T-helper 2 cell treated with Interferon-gamma antibody and Interleukin-4, amounts not matched to agents 100 ng/mL and 5 ng/mL, for 36 hours (primary cell): Measurements from ENCODE around the gene ZBTB25. TPM values are rescaled to one million over a fixed set of nuclear protein-coding genes. Genes with fewer than 3 reads are reported as not detected.

Experiments used
- intact Hi-C: fragments of 100-400 bp; cut with micrococcal nuclease; formaldehyde crosslinking; loops from one replicate; pipeline ENCODE4 v1.15.1; 2023
- total RNA-seq: library from RNA; stranded (reverse); gene quantifications from 2 replicates; pipeline ENCODE4 v1.2.3, GENCODE V29; 2022

Gene ZBTB25, protein sequence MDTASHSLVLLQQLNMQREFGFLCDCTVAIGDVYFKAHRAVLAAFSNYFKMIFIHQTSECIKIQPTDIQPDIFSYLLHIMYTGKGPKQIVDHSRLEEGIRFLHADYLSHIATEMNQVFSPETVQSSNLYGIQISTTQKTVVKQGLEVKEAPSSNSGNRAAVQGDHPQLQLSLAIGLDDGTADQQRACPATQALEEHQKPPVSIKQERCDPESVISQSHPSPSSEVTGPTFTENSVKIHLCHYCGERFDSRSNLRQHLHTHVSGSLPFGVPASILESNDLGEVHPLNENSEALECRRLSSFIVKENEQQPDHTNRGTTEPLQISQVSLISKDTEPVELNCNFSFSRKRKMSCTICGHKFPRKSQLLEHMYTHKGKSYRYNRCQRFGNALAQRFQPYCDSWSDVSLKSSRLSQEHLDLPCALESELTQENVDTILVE
- total RNA-seq: 26.6 and 26.9 TPM in 2 replicates

DNA sequence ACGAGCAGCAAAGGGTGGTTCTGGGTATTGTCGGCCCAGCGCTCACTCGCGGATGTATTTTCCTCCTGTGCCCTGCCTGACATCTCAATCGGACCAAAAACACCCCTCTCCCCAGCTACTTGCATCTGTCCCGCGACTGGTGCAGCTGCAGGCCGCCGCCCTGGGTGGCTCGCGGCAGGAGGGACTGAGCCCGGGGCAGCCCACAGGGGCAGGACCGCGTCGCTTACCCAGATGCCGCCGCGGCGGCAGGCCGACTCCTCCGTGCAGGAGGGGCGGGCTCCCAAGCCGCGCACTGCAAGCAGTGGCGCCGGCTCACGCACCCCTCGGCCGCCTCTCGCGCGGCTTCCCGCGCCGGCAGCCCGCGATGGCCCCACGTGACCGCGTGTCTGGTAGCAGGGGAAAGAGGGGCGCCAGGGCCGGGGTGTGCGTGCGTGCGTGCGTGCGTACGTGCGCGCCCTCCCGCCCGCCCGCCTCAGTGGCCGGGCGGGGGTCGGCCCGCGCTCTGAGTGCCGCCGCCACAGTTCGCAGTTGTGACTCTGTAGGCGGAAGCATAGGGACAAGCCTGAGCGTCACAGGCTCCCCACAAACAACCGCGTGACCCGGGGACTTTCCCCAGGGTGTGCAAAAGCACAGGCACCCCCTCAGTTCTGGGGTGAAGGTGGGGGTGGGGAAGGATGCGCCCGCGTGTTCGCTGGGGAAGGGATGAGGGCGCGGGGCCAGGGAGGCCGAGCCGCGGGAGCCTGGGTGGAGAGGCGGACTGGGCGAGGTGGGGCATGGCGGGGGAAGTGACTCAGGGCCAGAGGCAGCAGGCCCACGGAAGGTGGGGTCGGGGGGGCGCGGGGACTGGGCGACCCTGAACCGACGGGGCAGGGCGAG is at the start of gene ZBTB25:
TSS of gene ZBTB25 (minus strand) at position 405 of the 876 bp plus-strand sequence. CDS start 13,305 bp downstream, outside the sequence.
- intact Hi-C loops: loop anchor here (1.0 to 5.0 kb wide), 8 partner anchors 8 to 861 kb away; partner anchors contain the start of genes AKAP5, CHURC1, HSPA2 and MAX

DNA sequence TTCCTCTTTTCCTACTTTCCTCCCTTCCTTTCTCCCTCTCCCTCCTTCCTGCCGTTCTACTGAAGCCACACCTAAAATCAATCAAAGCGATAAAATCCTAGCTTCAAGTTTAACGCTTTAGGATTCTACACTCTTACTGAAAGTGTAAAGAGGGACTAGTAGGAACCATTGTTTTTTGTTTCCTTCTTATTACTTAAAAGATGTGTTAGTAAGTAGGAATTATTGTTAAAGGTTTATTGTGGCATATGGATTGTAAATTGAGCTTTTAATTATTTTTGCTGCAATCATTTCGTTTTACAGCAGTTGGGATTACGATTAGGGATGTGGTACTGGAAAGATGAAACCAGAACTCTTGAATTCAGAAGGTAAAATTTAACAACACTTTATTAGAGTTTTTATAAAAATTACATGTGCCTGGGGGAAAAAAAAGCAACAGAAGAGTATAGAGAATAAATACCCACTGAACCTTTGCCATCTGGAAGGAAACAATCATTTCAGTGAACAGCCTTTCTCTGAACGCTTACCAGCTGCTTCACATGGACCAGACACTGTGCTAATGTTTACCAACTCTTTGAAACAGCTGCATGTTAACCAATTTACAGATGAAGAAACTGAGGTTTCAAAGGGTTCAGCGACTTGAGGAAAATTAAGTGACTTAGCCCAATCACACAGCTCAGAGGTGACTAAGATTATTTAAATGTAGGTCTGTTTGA is 47.1 kb upstream of the ZBTB25 start:
- intact Hi-C loops: no loop called here

- intact Hi-C loops: loop anchor here (1.0 to 10.0 kb wide), 3 partner anchors 9 to 365 kb away; partner anchors contain the start of genes CHURC1 and PLEKHG3
Measured at GRCh38 chr14:64549791-64550620, 46.4 kb upstream of the ZBTB25 start, which contains the start of gene PPP1R36. PPP1R36 (plus strand) TSS chr14:64549961; CDS start chr14:64549998, 37 bp downstream.

- intact Hi-C loops: loop anchor here (1.0 to 10.0 kb wide), 3 partner anchors 8 to 366 kb away; partner anchors contain the start of genes CHURC1 and PLEKHG3
Measured at GRCh38 chr14:64549016-64549415, 45.4 kb upstream of the ZBTB25 start.

DNA sequence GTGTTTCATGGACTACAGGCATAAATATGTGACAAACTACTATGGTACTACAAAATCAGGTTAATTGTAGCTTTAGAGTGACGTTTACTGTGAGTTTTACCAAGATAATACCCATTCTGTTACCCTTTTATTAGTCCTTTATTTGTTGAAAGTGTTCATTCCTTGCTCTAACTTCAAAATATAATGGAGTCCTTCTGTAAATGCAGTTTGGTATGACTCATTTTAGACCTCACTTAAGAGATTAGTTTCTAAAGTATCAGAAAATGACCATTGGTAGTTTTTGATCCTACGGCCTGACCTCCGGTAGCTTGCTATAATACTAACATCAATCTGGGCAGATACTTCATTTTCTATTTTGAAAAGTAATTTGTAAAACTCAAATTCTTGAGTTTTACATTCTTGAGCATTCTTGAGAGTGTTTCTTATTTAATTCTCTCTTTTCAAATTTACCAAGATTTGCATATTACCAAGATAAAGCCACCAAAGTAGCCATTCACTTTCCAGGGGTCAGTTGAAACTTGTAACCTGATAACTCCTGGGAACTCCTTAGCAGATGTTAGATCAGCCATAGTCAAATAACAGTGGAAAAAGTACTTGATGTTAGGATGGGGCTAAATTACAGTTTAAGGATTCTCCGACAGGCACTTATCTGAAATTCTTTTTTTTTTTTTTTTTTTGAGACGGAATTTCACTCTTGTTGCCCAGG is 41.1 kb upstream of the ZBTB25 start:
- intact Hi-C loops: loop anchor here (5.0 to 10.0 kb wide), 5 partner anchors 160 to 558 kb away; partner anchors contain the start of genes CHURC1, FNTB, MAX and PLEKHG3

DNA sequence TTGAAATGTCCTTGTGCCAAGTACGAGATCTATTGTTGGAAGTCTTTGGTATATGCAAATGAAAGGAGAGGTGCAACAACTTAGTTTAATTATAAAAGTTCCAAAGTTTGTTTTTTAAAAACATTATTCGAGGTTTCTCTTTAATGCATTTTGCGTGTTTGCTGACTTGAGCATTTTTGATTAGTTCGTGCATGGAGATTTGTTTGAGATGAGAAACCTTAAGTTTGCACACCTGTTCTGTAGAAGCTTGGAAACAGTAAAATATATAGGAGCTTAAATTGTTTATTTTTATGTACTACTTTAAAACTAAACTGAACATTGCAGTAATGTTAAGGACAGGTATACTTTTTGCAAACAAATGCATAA is 39.2 kb upstream of the ZBTB25 start:
- intact Hi-C loops: loop anchor here (5.0 to 10.0 kb wide), 5 partner anchors 162 to 559 kb away; partner anchors contain the start of genes CHURC1, FNTB, MAX and PLEKHG3

DNA sequence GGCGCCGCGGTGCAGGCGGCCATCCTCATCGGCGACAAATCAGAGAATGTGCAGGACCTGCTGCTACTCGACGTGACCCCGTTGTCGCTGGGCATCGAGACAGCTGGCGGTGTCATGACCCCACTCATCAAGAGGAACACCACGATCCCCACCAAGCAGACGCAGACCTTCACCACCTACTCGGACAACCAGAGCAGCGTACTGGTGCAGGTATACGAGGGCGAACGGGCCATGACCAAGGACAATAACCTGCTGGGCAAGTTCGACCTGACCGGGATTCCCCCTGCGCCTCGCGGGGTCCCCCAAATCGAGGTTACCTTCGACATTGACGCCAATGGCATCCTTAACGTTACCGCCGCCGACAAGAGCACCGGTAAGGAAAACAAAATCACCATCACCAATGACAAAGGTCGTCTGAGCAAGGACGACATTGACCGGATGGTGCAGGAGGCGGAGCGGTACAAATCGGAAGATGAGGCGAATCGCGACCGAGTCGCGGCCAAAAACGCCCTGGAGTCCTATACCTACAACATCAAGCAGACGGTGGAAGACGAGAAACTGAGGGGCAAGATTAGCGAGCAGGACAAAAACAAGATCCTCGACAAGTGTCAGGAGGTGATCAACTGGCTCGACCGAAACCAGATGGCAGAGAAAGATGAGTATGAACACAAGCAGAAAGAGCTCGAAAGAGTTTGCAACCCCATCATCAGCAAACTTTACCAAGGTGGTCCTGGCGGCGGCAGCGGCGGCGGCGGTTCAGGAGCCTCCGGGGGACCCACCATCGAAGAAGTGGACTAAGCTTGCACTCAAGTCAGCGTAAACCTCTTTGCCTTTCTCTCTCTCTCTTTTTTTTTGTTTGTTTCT is 38.6 kb upstream of the ZBTB25 start:
- intact Hi-C loops: loop anchor here (1.0 to 10.0 kb wide), 7 partner anchors 7 to 560 kb away; partner anchors contain the start of genes CHURC1, FNTB, MAX and PLEKHG3

DNA sequence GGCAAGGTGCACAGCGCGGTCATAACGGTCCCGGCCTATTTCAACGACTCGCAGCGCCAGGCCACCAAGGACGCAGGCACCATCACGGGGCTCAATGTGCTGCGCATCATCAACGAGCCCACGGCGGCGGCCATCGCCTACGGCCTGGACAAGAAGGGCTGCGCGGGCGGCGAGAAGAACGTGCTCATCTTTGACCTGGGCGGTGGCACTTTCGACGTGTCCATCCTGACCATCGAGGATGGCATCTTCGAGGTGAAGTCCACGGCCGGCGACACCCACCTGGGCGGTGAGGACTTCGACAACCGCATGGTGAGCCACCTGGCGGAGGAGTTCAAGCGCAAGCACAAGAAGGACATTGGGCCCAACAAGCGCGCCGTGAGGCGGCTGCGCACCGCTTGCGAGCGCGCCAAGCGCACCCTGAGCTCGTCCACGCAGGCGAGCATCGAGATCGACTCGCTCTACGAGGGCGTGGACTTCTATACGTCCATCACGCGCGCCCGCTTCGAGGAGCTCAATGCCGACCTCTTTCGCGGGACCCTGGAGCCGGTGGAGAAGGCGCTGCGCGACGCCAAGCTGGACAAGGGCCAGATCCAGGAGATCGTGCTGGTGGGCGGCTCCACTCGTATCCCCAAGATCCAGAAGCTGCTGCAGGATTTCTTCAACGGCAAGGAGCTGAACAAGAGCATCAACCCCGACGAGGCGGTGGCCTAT is 37.8 kb upstream of the ZBTB25 start:
- intact Hi-C loops: loop anchor here (1.0 to 10.0 kb wide), 7 partner anchors 8 to 561 kb away; partner anchors contain the start of genes CHURC1, FNTB, MAX and PLEKHG3

- intact Hi-C loops: loop anchor here (1.0 to 10.0 kb wide), 8 partner anchors 9 to 562 kb away; partner anchors contain the start of genes CHURC1, FNTB, MAX and PLEKHG3
Measured at GRCh38 chr14:64540208-64541202, 36.9 kb upstream of the ZBTB25 start, which contains the start of gene HSPA2. HSPA2 (plus strand) TSS chr14:64540741; CDS start chr14:64540850, 109 bp downstream.

- intact Hi-C loops: no loop called here
Measured at GRCh38 chr14:64536488-64537245, 33.0 kb upstream of the ZBTB25 start.

DNA sequence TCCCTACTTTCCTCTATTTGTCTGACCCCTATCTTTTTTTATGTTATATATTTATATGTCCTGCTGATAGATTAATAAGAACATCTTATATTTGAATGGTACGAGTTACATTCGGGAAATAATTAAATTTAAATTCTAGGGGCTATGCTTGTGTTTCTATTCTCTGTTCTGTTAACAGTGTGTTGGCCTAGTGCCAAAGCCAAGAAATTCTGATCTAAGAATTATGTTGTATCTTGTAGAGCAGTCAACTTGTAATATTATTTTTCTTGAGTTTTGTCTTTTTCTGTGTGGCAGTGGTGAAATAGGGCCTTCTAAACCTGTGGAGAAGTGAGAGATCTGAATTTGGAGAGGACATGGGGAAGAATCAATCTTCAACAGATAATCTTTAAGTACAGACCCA is 27.9 kb upstream of the ZBTB25 start:
- intact Hi-C loops: no loop called here

DNA sequence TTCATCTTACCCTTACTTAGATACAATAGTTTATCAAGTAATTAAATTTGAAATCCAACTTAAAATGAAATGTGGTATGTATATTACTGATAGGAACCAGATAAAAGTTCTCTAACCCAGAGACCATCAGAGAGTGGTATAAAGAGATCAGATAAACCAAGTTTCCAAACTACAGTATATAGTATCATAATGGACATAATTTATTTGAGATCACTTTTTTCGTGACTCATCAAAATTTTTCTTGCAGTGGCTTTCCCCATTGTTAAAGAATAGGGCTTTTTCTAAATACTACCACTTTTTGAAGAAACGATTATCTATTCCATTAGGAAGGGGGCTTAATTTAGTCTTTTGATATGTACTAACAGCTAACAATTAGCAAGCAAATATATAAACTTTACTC is 21.7 kb upstream of the ZBTB25 start:
- intact Hi-C loops: no loop called here

DNA sequence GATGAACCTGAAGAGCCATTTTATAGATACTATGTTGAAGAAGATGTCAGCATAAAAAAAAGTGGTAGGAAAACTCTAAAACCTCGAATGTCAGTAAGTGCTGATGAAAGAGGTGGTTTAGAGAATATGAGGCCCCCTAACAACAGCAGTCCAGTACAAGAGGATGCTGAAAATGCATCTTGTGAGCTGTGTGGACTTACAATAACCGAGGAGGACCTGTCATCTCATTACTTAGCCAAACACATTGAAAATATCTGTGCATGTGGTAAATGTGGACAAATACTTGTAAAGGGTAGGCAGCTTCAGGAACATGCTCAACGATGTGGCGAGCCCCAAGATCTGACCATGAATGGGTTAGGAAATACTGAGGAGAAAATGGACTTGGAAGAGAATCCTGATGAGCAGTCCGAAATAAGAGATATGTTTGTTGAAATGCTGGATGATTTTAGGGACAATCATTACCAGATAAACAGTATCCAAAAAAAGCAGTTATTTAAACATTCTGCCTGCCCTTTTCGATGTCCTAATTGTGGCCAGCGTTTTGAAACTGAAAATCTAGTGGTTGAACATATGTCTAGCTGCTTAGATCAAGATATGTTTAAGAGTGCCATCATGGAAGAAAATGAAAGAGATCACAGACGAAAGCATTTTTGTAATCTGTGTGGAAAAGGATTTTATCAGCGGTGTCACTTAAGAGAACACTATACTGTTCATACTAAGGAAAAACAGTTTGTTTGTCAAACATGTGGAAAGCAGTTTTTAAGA is 19.1 kb upstream of the ZBTB25 start:
- intact Hi-C loops: no loop called here

GRCh38 chr14:64520699-64521098 is 17.1 kb upstream of the ZBTB25 start:
- intact Hi-C loops: no loop called here
